A549 treated with AZD9567 at 1 μM for 4 hours (cell line): ENCODE data around the gene CBLN2. TPM values are rescaled to one million over a fixed set of nuclear protein-coding genes. Genes with fewer than 3 reads are reported as not detected.

Experiments used
- total RNA-seq: library from RNA; stranded (reverse); fragments of 200-300 nt; extraction: Qiagen RNA extraction; gene quantifications from 5 replicates; pipeline ENCODE4 v1.2.3, GENCODE V29; 2022; ENCODE audit not compliant: insufficient read depth

Gene CBLN2
- 0.05 to 0.33 TPM (median 0.09 TPM) in 4 of 5 replicates, not detected in the other for total RNA-seq

GRCh38 chr18:72544092-72544886 is at the start of gene CBLN2:
Gene CBLN2 (minus strand): TSS chr18:72544342. CDS start chr18:72542160, 2,182 bp downstream.

